HepG2 (cell line): ENCODE measurements around the gene SLC25A5. TPM values are rescaled to one million over a fixed set of nuclear protein-coding genes. Genes with fewer than 3 reads are reported as not detected.
A peak's percentile ranks its signal among the peaks of the same experiment; 100 is the strongest.

Experiments
- CEBPG ChIP-seq: IDR thresholded peaks from 2 replicates; pipeline ENCODE4 v1.6.1; 2016
- FOXO1 ChIP-seq: sonication (generic); formaldehyde crosslinking; IDR thresholded peaks from 2 replicates; pipeline ENCODE4 v1.4.0; 2020; ENCODE audit warnings: missing genetic modification reagents
- GABPB1 ChIP-seq: IDR thresholded peaks from 2 replicates; pipeline ENCODE4 v1.6.1; 2016; ENCODE audit warnings: mild to moderate bottlenecking, missing genetic modification reagents, moderate library complexity, missing compliant biosample characterization
- HIVEP1 ChIP-seq: sonication (generic); formaldehyde crosslinking; IDR thresholded peaks from 2 replicates; pipeline ENCODE4 v1.4.0; 2020; ENCODE audit warnings: mild to moderate bottlenecking, missing genetic modification reagents
- HOXD1 ChIP-seq: sonication (generic); formaldehyde crosslinking; IDR thresholded peaks from 2 replicates; pipeline ENCODE4 v1.5.0; 2020; ENCODE audit warnings: missing genetic modification reagents
- LRRFIP1 ChIP-seq: sonication (generic); formaldehyde crosslinking; conservative IDR thresholded peaks from 2 replicates; pipeline ENCODE4 v1.4.0; 2020; ENCODE audit warnings: missing genetic modification reagents
- MED1 ChIP-seq: sonication (generic); formaldehyde crosslinking; IDR thresholded peaks from 2 replicates; pipeline ENCODE4 v1.4.0; 2020; ENCODE audit warnings: missing genetic modification reagents
- RCOR2 ChIP-seq: IDR thresholded peaks from 2 replicates; pipeline ENCODE4 v1.6.1; 2016; ENCODE audit warnings: missing biosample characterization, missing genetic modification reagents
- SMARCC2 ChIP-seq: fragments of 450-650 bp; IDR thresholded peaks from 2 replicates; pipeline ENCODE4 v1.6.1; 2017; ENCODE audit warnings: antibody characterized with exemption, mild to moderate bottlenecking
- TCF7 ChIP-seq: sonication (generic); IDR thresholded peaks from 2 replicates; pipeline ENCODE4 v1.6.1; 2016; ENCODE audit warnings: antibody characterized with exemption, low read depth
- TP53 ChIP-seq: sonication (generic); formaldehyde crosslinking; conservative IDR thresholded peaks from 2 replicates; pipeline ENCODE4 v1.4.0; 2020; ENCODE audit warnings: missing genetic modification reagents
- USF2 ChIP-seq, 2 experiments: sonication (generic) in 1 of 2; formaldehyde crosslinking in 1 of 2; IDR thresholded peaks; 2 replicates each; pipeline versions ENCODE4 v1.5.1 to v1.6.1; 2011 to 2020; ENCODE audit warnings: borderline replicate concordance in 1 of 2, low read depth in 1 of 2, low read length in 1 of 2, mild to moderate bottlenecking in 1 of 2, missing genetic modification reagents in 1 of 2, moderate library complexity in 1 of 2
- YEATS4 ChIP-seq: sonication (generic); formaldehyde crosslinking; IDR thresholded peaks from 2 replicates; pipeline ENCODE4 v1.4.0; 2020; ENCODE audit warnings: missing genetic modification reagents, borderline replicate concordance
- ZFP41 ChIP-seq: sonication (generic); formaldehyde crosslinking; IDR thresholded peaks from 2 replicates; pipeline ENCODE4 v1.4.0; 2020; ENCODE audit warnings: mild to moderate bottlenecking, missing genetic modification reagents, borderline replicate concordance
- ZFP62 ChIP-seq: sonication (generic); formaldehyde crosslinking; IDR thresholded peaks from 2 replicates; pipeline ENCODE4 v1.4.0; 2020; ENCODE audit warnings: missing genetic modification reagents
- ZKSCAN1 ChIP-seq: fragments of 150-350 bp; IDR thresholded peaks from 2 replicates; pipeline ENCODE4 v1.6.1; 2014; ENCODE audit warnings: low read length
- ZNF230 ChIP-seq: sonication (generic); formaldehyde crosslinking; IDR thresholded peaks from 2 replicates; pipeline ENCODE4 v1.4.0; 2020; ENCODE audit warnings: mild to moderate bottlenecking, missing genetic modification reagents
- ZNF282 ChIP-seq: fragments of 450-650 bp; IDR thresholded peaks from 2 replicates; pipeline ENCODE4 v1.6.1; 2018; ENCODE audit not compliant: partially characterized antibody
- ZNF331 ChIP-seq: sonication (generic); formaldehyde crosslinking; IDR thresholded peaks from 2 replicates; pipeline ENCODE4 v1.4.0; 2020; ENCODE audit warnings: missing genetic modification reagents
- ZNF572 ChIP-seq: sonication (generic); formaldehyde crosslinking; IDR thresholded peaks from 2 replicates; pipeline ENCODE4 v1.5.1; 2020; ENCODE audit warnings: mild to moderate bottlenecking, missing genetic modification reagents
- ZSCAN25 ChIP-seq: sonication (generic); formaldehyde crosslinking; IDR thresholded peaks from 2 replicates; pipeline ENCODE4 v1.8.0; 2022; ENCODE audit warnings: mild to moderate bottlenecking, missing genetic modification reagents
- polyA plus RNA-seq, 8 experiments: library from polyadenylated mRNA; depleted of rRNA in 3 of 8; stranded (reverse) in 7 of 8; unstranded in 1 of 8; fragments of >200 nt; fragmentation: Illumina TruSeq in 4 of 8; extraction: Trizol in 4 of 8; gene quantifications; 2 replicates each; pipeline versions ENCODE4 v1.2.1 to v1.2.3, GENCODE V29; 2011 to 2016; ENCODE audit warnings: low read depth in 4 of 8, missing spikeins in 1 of 8, mixed read lengths in 1 of 8; ENCODE audit not compliant: insufficient read depth in 1 of 8
- total RNA-seq, 5 experiments: library from RNA; depleted of rRNA; stranded (reverse); fragments of >200 nt; fragmentation: Illumina TruSeq; extraction: Trizol; gene quantifications; 2 replicates each; pipeline ENCODE4 v1.2.3, GENCODE V29; 2016; ENCODE audit warnings: low read depth in 1 of 5
- TF ChIP-seq, protein P1 (sequence below): IDR thresholded peaks from 2 replicates; pipeline ENCODE4 v1.6.1; 2012; ENCODE audit warnings: inconsistent platforms
- TF ChIP-seq, protein P2 (sequence below): sonication (generic); formaldehyde crosslinking; IDR thresholded peaks from 2 replicates; pipeline ENCODE4 v1.8.1; 2023; ENCODE audit warnings: mild to moderate bottlenecking, moderate library complexity, missing genetic modification reagents
- TF ChIP-seq, protein P3 (sequence below): IDR thresholded peaks from 2 replicates; pipeline ENCODE4 v1.6.1; 2016; ENCODE audit warnings: missing compliant biosample characterization, missing genetic modification reagents, borderline replicate concordance

SLC25A5 gene
- total and polyA plus RNA-seq, 2 of the 13 experiments (the other 11 are each of a cell fraction or from before 2014, with no cell fraction given): 300 to 402 TPM

DNA sequence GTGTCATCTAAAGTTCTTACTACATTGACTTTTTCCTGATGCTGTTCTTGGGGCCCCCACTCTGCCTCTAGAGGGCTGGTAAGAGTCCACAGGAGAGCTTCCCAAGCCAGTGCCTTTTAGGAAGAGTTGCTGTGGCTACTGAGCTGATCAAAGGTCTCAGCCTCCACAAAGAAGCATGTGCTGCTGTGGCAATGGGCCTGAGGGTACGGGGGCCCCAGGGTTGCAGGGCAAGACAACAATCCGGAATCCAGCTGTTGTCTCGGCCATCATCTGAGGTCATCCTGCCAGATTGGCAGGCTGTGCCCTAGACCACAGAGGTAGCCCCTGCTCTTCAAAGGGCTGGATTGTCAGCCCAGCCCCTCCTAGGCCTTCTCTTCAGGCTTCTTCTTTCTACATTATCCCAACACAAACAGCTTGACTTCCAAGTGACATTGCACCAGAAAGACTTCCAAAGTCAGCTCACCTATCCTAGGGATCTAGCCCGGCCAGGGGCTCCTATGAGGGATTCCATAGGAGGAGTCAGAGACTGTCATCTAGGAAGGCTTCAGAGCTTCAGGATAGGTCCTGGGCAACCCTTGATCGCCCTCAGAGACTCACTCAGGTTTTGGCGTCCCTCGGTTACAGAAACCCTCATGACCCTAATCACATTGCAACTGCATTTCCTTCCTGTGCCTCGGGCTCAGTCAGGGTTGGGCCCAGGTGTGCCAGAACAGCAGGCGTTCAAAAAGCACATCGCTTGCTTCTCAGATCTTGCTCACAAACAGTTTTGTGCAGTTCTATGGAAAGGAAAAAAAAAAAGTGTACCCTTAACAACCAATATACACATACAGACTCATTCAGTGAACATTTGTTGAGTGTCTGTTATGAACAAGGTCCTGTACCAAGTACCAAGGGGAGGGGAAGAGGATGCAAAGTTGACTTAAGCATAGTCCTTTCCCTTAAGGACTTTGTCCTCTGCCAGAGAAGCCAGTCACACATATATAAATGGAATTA lies 27.8 kb downstream of the SLC25A5 start (continued):
- TF ChIP-seq USF2 (IDR thresholded peaks at IDR 0.05; ENCODE audit: low read depth, low read length) (no peak), USF2 (CRISPR knock-in tag; IDR thresholded peaks at IDR 0.05; ENCODE audit: borderline replicate concordance) (no peak), MED1 (CRISPR knock-in tag) (peak; percentile 49), RCOR2 (CRISPR knock-in tag) (peak; percentile 18; the same call in 1 of the 2 replicates), ZKSCAN1 (no peak), ZFP62 (CRISPR knock-in tag) (no peak), ZNF331 (peak; percentile 67; the same call in 1 of the 2 replicates), ZNF230 (CRISPR knock-in tag) (no peak), CEBPG (CRISPR knock-in tag) (0 out of 2 replicates have a peak, but pooled peaks have one; percentile 14), GABPB1 (CRISPR knock-in tag) (no peak), FOXO1 (peak; percentile 75), ZSCAN25 (CRISPR knock-in tag) (no peak), SMARCC2 (no peak), LRRFIP1 (CRISPR knock-in tag) (no peak), ZFP41 (CRISPR knock-in tag) (no peak), TCF7 (no peak), HOXD1 (CRISPR knock-in tag) (no peak), ZNF572 (no peak), TP53 (CRISPR knock-in tag) (no peak), YEATS4 (peak; percentile 59; the same call in 1 of the 2 replicates), HIVEP1 (CRISPR knock-in tag) (no peak), ZNF282 (no peak)
- TF ChIP-seq, protein P1, sequence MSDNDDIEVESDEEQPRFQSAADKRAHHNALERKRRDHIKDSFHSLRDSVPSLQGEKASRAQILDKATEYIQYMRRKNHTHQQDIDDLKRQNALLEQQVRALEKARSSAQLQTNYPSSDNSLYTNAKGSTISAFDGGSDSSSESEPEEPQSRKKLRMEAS: peak; percentile 83
- TF ChIP-seq, protein P2, sequence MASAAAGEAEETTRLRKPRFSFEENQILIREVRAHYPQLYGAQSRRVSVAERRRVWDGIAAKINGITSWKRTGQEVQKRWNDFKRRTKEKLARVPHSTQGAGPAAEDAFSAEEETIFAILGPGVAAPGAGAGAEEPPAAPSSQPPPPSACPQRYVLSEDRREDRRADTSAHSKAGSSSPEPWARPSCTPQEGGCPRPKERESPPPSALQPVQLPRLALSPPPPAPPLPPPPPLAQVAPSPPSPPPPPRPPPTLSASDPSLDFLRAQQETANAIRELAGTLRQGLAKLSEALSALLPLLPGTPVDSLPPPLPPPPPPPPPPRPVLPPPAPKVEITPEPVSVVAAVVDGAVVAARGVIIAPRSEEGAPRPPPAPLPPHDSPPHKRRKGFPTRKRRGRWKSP (CRISPR knock-in tag): no peak
- TF ChIP-seq, protein P3, sequence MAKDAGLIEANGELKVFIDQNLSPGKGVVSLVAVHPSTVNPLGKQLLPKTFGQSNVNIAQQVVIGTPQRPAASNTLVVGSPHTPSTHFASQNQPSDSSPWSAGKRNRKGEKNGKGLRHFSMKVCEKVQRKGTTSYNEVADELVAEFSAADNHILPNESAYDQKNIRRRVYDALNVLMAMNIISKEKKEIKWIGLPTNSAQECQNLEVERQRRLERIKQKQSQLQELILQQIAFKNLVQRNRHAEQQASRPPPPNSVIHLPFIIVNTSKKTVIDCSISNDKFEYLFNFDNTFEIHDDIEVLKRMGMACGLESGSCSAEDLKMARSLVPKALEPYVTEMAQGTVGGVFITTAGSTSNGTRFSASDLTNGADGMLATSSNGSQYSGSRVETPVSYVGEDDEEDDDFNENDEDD (CRISPR knock-in tag): no peak
